Left lung (tissue), 10 donors: ENCODE measurements around the gene NAGK. TPM values are rescaled to one million over a fixed set of nuclear protein-coding genes. Genes with fewer than 3 reads are reported as not detected.

ENCODE experiments used
- ATAC-seq: fragments of 200-7000 bp; cut with Tn5 transposase; one replicate; pipeline ENCODE4 v1.9.1; 2020; ENCODE audit warnings: moderate library complexity
- DNase-seq, 4 donors: peaks; one replicate each; pipeline ENCODE4 v3.0.0-alpha.2; 2013 to 2020
- H3K27ac ChIP-seq, 2 donors: fragments of 200-600 bp; sonication (generic) in 1 of 2; one replicate each; pipeline versions ENCODE4 v1.5.0 to v1.8.0; 2020 to 2021
- H3K27me3 ChIP-seq, 2 donors: fragments of 200-600 bp; sonication (generic) in 1 of 2; one replicate each; pipeline versions ENCODE4 v1.5.0 to v1.8.0; 2020 to 2021
- H3K36me3 ChIP-seq, 2 donors: fragments of 200-600 bp; sonication (generic) in 1 of 2; one replicate each; pipeline versions ENCODE4 v1.5.0 to v1.8.0; 2020 to 2021
- H3K4me1 ChIP-seq, 2 donors: fragments of 200-600 bp; one replicate each; pipeline ENCODE4 v1.8.0; 2021
- H3K4me3 ChIP-seq, 2 donors: fragments of 200-600 bp; sonication (generic) in 1 of 2; one replicate each; pipeline versions ENCODE4 v1.5.0 to v1.8.0; 2020 to 2021; ENCODE audit warnings: mild to moderate bottlenecking in 1 of 2
- H3K9me3 ChIP-seq, 2 donors: fragments of 200-600 bp; sonication (generic) in 1 of 2; one replicate each; pipeline versions ENCODE4 v1.5.0 to v1.8.0; 2020 to 2021
- CTCF ChIP-seq, 2 donors: fragments of 200-600 bp; sonication (generic) in 1 of 2; IDR thresholded peaks; one replicate each; pipeline versions ENCODE4 v1.5.0 to v1.8.0; 2021; ENCODE audit warnings: antibody characterized with exemption in 2 of 2
- intact Hi-C, 2 donors: fragments of 100-400 bp; cut with DNase I; formaldehyde crosslinking; loops; one replicate each; pipeline versions ENCODE4 v1.11.2 to v1.14.2; 2022
- polyA plus RNA-seq, 6 donors: library from polyadenylated mRNA; unstranded; fragments of 120-200 nt; gene quantifications; one replicate each; pipeline ENCODE4 v1.2.1, GENCODE V29; 2013; ENCODE audit not compliant: insufficient read length in 6 of 6
- total RNA-seq, 2 donors: library from RNA; stranded (reverse); fragmentation: NEBNext Ultra II Directional; extraction: Animal tissue kit (Norgen Biotek cat#: 25700); gene quantifications; one replicate each; pipeline ENCODE4 v1.2.1, GENCODE V29; 2021
- donor health status: DM: no; HTN: yes; CAD: no.
- donor health status: DM: no; HTN: no; CAD: no.

NAGK gene
- total and polyA plus RNA-seq, 8 donors, result 89.7 to 183 (median 106) TPM

GRCh38 chr2:71071681-71072398 lies 3.4 kb downstream of the NAGK start:
- Histone ChIP-seq H3K27me3 (no peaks in the 10 kb centered on the region), H3K4me1 (peaks cover 12 to 89% of the 10 kb centered on the region in 2 donors), H3K9me3 (no peaks in the 10 kb centered on the region), H3K27ac (peak overlapping the region; percentile 13 to 84), H3K36me3 (peaks cover 0 to 46% of the 10 kb centered on the region in 2 donors), H3K4me3 (peak overlapping the region in 1 of 2 donors; percentile 78)
- intact Hi-C loops, result no loop called here
- DNase-seq, result peak; percentile 16 to 82 (median 47)
- ATAC-seq, result no peak
- no peak for TF ChIP-seq CTCF (IDR thresholded peaks at IDR 0.05)

GRCh38 chr2:71072492-71072891 lies 4.0 kb downstream of the NAGK start:
- Histone ChIP-seq H3K4me3 (peak overlapping the region in 1 of 2 donors; percentile 78), H3K27me3 (no peaks in the 10 kb centered on the region), H3K36me3 (peaks cover 0 to 53% of the 10 kb centered on the region in 2 donors), H3K27ac (peak overlapping the region in 1 of 2 donors; percentile 84), H3K4me1 (peaks cover 12 to 89% of the 10 kb centered on the region in 2 donors), H3K9me3 (no peaks in the 10 kb centered on the region)
- no peak for TF ChIP-seq CTCF (IDR thresholded peaks at IDR 0.05)
- no peak for DNase-seq
- no peak for ATAC-seq
- intact Hi-C loops, result no loop called here

DNA sequence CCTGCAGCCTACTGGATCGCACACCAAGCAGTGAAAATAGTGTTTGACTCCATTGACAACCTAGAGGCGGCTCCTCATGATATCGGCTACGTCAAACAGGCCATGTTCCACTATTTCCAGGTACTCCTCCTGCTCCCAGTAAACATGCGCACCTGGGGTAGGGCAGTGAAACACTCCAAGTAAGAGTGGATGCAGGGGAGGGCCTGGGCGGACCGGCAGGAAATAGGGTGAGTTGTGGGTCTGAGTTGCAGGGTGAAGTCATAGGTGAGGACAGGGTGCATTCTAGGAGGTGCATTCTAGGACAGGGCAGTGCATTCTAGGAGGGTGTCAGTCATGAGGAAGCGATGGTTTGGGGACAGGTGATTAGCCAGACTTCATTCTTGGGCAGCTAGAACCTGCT lies 5.0 kb downstream of the NAGK start:
- no peak for ATAC-seq
- Histone ChIP-seq H3K27me3 (no peaks in the 10 kb centered on the region), H3K4me1 (peaks cover 12 to 86% of the 10 kb centered on the region in 2 donors), H3K9me3 (no peaks in the 10 kb centered on the region), H3K4me3 (no peak overlapping the region), H3K36me3 (peaks cover 0 to 62% of the 10 kb centered on the region in 2 donors), H3K27ac (peak overlapping the region in 1 of 2 donors; percentile 84)
- intact Hi-C loops, result no loop called here
- DNase-seq, result no peak
- TF ChIP-seq CTCF (IDR thresholded peaks at IDR 0.05), result no peak

- H3K4me3 ChIP-seq, result no peak overlapping the region
- H3K27me3 ChIP-seq, result no peaks in the 10 kb centered on the region
- H3K4me1 ChIP-seq, result peaks cover 3 to 76% of the 10 kb centered on the region in 2 donors
- H3K27ac ChIP-seq, result no peak overlapping the region
- no peaks in the 10 kb centered on the region for H3K9me3 ChIP-seq
- intact Hi-C loops, result no loop called here
- TF ChIP-seq CTCF (IDR thresholded peaks at IDR 0.05), result no peak
- no peak for ATAC-seq
- DNase-seq, result no peak
- peaks cover 0 to 77% of the 10 kb centered on the region in 2 donors for H3K36me3 ChIP-seq
Measured at GRCh38 chr2:71074893-71075395, 6.5 kb downstream of the NAGK start.

- intact Hi-C loops, result no loop called here
- H3K9me3 ChIP-seq, result no peaks in the 10 kb centered on the region
Measured at GRCh38 chr2:71078624-71079023, 10.2 kb downstream of the NAGK start.

More at GRCh38 chr2:71078624-71079023, 10.2 kb downstream of the NAGK start:
- Histone ChIP-seq H3K27me3 (no peaks in the 10 kb centered on the region), H3K27ac (no peak overlapping the region), H3K4me1 (peaks cover 0 to 48% of the 10 kb centered on the region in 2 donors), H3K36me3 (peaks cover 0 to 70% of the 10 kb centered on the region in 2 donors), H3K4me3 (no peak overlapping the region)
- TF ChIP-seq CTCF (IDR thresholded peaks at IDR 0.05), result no peak
- DNase-seq, result no peak
- ATAC-seq, result no peak
